GM23338 (cell line): Measurements from ENCODE around the gene HS1BP3.

Experiments
- CTCF ChIP-seq, 2 experiments: fragments of 200-600 bp in 1 of 2; sonication (generic) in 1 of 2; conservative IDR thresholded peaks; 2 replicates each; pipeline versions ENCODE4 v1.5.1 to v1.6.1; 2016 to 2017; ENCODE audit warnings: antibody characterized with exemption in 2 of 2, low read depth in 2 of 2, mild to moderate bottlenecking in 2 of 2, moderate library complexity in 1 of 2
- EZH2 ChIP-seq: fragments of 200-600 bp; sonication (generic); IDR thresholded peaks from one replicate; pipeline ENCODE4 v1.8.0; 2017; ENCODE audit warnings: antibody characterized with exemption, mild to moderate bottlenecking, low read depth; ENCODE audit not compliant: unreplicated experiment
- NANOG ChIP-seq: IDR thresholded peaks from 2 replicates; pipeline ENCODE4 v1.6.1; 2016; ENCODE audit warnings: antibody characterized with exemption, borderline replicate concordance

DNA sequence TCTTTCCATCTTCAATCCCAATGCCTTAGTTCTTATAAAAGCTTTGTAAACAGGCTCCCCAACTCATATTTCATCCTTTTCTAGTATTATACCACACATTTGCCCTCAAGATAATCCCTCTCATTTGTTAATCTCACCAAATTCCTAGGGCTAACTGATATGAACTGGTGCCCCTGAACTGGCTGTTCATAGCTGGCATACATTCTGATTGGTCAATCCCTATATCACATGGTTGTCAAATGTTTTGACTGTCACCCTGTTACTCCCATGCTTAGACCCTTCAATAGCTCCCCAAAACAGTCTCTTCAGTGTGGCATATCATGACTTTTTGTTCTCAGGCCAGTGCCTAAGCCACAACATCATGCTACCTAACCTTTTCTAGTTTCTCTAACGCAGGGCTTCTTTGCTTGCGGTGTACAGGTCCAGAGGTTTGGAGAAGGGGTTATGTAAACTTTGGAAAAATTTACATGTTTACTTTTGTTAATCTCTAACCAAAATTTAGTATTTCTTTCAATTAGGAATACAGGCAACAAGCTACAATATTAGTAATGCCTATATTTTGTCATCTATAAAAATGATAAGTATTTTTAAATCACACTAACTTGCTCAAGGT lies 46.5 kb upstream of the HS1BP3 start:
- no peak for TF ChIP-seq EZH2
- no peak for TF ChIP-seq CTCF (conservative IDR thresholded peaks at IDR 0.05; ENCODE audit: low read depth in 2 of 2)
- no peak for TF ChIP-seq NANOG
